Fibroblast of lung (primary cell): ENCODE data around the gene NECAB3.

Experiments
- EZH2 ChIP-seq: IDR thresholded peaks from 2 replicates; pipeline ENCODE4 v1.5.1; 2012; ENCODE audit warnings: low read length, control low read depth, mild to moderate bottlenecking; ENCODE audit errors: missing control alignments
- TF ChIP-seq, protein P1 (sequence below), 2 donors: IDR thresholded peaks in 1 of 2; conservative IDR thresholded peaks in 1 of 2; 1 replicate in 1 of 2; 2 replicates in 1 of 2; pipeline ENCODE4 v1.5.1; 2011 to 2012; ENCODE audit warnings: low read length in 2 of 2, control low read depth in 1 of 2, inconsistent platforms in 1 of 2, low read depth in 1 of 2, mild to moderate bottlenecking in 1 of 2

DNA sequence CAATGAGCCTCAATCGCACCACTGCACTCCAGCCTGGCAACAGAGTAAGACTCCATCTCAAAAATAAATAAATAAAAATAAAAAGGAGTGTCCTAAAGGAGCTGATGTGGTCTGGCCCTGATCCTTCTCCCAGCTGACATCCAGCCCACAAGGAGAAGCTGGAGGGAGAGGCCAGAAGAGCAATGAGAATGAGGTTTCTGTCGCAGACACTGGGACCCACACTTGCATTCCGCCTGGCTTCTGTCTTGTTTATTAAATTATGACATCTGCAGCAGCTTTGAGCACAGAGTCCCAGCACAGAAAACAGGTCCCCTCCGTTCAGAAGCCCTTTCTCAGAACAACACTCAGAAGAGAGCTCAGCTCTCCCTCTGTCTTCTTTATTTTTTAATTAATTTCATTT, 22.2 kb upstream of the NECAB3 start:
- TF ChIP-seq, protein P1, sequence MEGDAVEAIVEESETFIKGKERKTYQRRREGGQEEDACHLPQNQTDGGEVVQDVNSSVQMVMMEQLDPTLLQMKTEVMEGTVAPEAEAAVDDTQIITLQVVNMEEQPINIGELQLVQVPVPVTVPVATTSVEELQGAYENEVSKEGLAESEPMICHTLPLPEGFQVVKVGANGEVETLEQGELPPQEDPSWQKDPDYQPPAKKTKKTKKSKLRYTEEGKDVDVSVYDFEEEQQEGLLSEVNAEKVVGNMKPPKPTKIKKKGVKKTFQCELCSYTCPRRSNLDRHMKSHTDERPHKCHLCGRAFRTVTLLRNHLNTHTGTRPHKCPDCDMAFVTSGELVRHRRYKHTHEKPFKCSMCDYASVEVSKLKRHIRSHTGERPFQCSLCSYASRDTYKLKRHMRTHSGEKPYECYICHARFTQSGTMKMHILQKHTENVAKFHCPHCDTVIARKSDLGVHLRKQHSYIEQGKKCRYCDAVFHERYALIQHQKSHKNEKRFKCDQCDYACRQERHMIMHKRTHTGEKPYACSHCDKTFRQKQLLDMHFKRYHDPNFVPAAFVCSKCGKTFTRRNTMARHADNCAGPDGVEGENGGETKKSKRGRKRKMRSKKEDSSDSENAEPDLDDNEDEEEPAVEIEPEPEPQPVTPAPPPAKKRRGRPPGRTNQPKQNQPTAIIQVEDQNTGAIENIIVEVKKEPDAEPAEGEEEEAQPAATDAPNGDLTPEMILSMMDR (conservative IDR thresholded peaks at IDR 0.05 in 1 of 2, IDR thresholded peaks at IDR 0.05 in 1 of 2; ENCODE audit: low read depth in 1 of 2, low read length in 2 of 2) = no peak
- TF ChIP-seq EZH2 = no peak
